Memory B cell (primary cell): ENCODE results near the gene ZNF451.
A peak's percentile ranks its signal among the peaks of the same experiment; 100 is the strongest.
"Not testable (repeated sequence)": the region's sequence is repeated elsewhere in the genome, so short reads cannot be mapped to it uniquely, and the experiment has no call there.

Source experiments
- ATAC-seq: fragments of 150-1000 bp; cut with Tn5 transposase; 2 replicates; pipeline ENCODE4 v1.10.0; 2021; ENCODE audit warnings: low read depth, mild to moderate bottlenecking, moderate library complexity
- DNase-seq, 2 donors: peaks; one replicate each; pipeline ENCODE4 v3.0.0; 2022; ENCODE audit warnings: low spot score in 2 of 2
- H3K27ac Mint-ChIP-seq: one replicate; pipeline ENCODE4 v1.8.0; 2022; ENCODE audit warnings: mild to moderate bottlenecking, moderate library complexity, mixed read lengths
- H3K27me3 Mint-ChIP-seq: one replicate; pipeline ENCODE4 v1.8.0; 2022; ENCODE audit warnings: mixed read lengths
- H3K36me3 Mint-ChIP-seq: one replicate; pipeline ENCODE4 v1.8.0; 2022; ENCODE audit warnings: mild to moderate bottlenecking, mixed read lengths
- H3K4me1 Mint-ChIP-seq: one replicate; pipeline ENCODE4 v1.8.0; 2022; ENCODE audit warnings: mixed read lengths
- H3K4me3 Mint-ChIP-seq: one replicate; pipeline ENCODE4 v1.8.0; 2022; ENCODE audit warnings: mild to moderate bottlenecking, moderate library complexity, mixed read lengths
- H3K9me3 Mint-ChIP-seq: one replicate; pipeline ENCODE4 v1.8.0; 2022; ENCODE audit warnings: mixed read lengths

Gene ZNF451

GRCh38 chr6:57075092-57075491, 14.9 kb upstream of the ZNF451 start:
- Mint-ChIP-seq H3K9me3 (no peaks in the 10 kb centered on the region), H3K27ac (no peak overlapping the region), H3K4me3 (no peak overlapping the region), H3K4me1 (no peaks in the 10 kb centered on the region), H3K27me3 (no peaks in the 10 kb centered on the region), H3K36me3 (peaks cover 6% of the 10 kb centered on the region)
- DNase-seq = no peak
- ATAC-seq = no peak

- H3K4me1 Mint-ChIP-seq = no peaks in the 10 kb centered on the region
- no peak for ATAC-seq
- no peak for DNase-seq
- no peaks in the 10 kb centered on the region for H3K27me3 Mint-ChIP-seq
- H3K36me3 Mint-ChIP-seq = peaks cover 10% of the 10 kb centered on the region
- no peak overlapping the region for H3K4me3 Mint-ChIP-seq
- no peak overlapping the region for H3K27ac Mint-ChIP-seq
- H3K9me3 Mint-ChIP-seq = no peaks in the 10 kb centered on the region
Measured at GRCh38 chr6:57078531-57079207, 11.3 kb upstream of the ZNF451 start.

- Mint-ChIP-seq H3K27ac (no peak overlapping the region), H3K4me3 (no peak overlapping the region), H3K36me3 (peaks cover 4% of the 10 kb centered on the region), H3K4me1 (peaks cover 3% of the 10 kb centered on the region), H3K9me3 (no peaks in the 10 kb centered on the region), H3K27me3 (no peaks in the 10 kb centered on the region)
- no peak for DNase-seq
- no peak for ATAC-seq
Measured at GRCh38 chr6:57085471-57085870, 4.5 kb upstream of the ZNF451 start.

DNA sequence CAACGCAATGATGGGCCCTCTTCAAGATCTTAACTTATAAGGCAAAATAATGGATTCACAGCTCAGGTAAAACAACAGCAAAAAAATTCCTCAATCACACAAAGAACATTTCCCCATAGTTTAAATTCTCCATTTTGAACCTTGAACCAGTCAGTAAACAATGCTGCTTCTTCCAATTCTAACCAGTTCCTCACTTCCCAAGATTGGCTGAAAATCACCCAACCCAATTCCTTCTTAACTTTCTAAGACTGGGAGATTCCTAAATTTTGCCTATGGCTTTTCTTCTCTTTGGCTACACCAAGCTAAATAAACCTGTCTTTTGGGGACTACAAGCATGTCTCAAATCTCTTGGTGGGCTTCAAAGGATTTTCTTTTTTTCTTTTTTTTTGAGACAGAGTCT, 3.1 kb upstream of the ZNF451 start:
- no peak for ATAC-seq
- no peaks in the 10 kb centered on the region for H3K9me3 Mint-ChIP-seq
- no peaks in the 10 kb centered on the region for H3K27me3 Mint-ChIP-seq
- H3K36me3 Mint-ChIP-seq = peaks cover 5% of the 10 kb centered on the region
- no peak overlapping the region for H3K4me3 Mint-ChIP-seq
- peaks cover 9% of the 10 kb centered on the region for H3K4me1 Mint-ChIP-seq
- no peak overlapping the region for H3K27ac Mint-ChIP-seq
- DNase-seq = no peak

- Mint-ChIP-seq H3K27me3 (no peaks in the 10 kb centered on the region), H3K36me3 (peaks cover 5% of the 10 kb centered on the region), H3K4me1 (peaks cover 14% of the 10 kb centered on the region), H3K9me3 (no peaks in the 10 kb centered on the region), H3K4me3 (no peak overlapping the region), H3K27ac (no peak overlapping the region)
- no peak for ATAC-seq
- no peak for DNase-seq
Measured at GRCh38 chr6:57087916-57088315, 2.1 kb upstream of the ZNF451 start.

GRCh38 chr6:57089265-57089664, 723 bp upstream of the ZNF451 start:
- no peak for ATAC-seq
- Mint-ChIP-seq H3K9me3 (no peaks in the 10 kb centered on the region), H3K27ac (peak overlapping the region; percentile 92), H3K27me3 (no peaks in the 10 kb centered on the region), H3K4me3 (peak overlapping the region; percentile 80), H3K4me1 (peaks cover 20% of the 10 kb centered on the region), H3K36me3 (peaks cover 6% of the 10 kb centered on the region)
- DNase-seq = no peak

GRCh38 chr6:57090458-57091067, 575 bp downstream of the ZNF451 start:
- Mint-ChIP-seq H3K27ac (peak overlapping the region; percentile 92), H3K4me1 (peaks cover 20% of the 10 kb centered on the region)
- not testable (repeated sequence) for H3K9me3 Mint-ChIP-seq, H3K4me3 Mint-ChIP-seq, DNase-seq, H3K36me3 Mint-ChIP-seq, H3K27me3 Mint-ChIP-seq
- ATAC-seq = peak; percentile 18

DNA sequence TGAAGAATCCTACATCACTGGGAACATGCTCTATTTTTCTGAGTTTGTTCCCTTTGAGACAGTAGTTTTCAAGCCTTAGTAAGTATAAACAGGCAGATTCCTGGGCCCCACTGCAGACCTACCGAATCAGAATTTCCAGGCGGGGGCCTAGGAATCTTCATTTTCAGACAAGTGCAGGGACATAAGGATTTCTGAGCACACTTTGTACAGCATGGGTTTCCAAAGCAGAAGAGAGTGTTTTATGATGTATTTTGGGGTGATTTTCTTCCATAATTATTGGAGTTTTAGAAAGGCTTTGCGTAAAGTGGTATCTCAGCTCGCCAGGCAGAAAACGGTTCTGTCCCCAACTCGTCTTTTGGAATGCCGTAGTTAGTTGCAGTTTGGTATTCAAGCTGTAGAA, 1.4 kb downstream of the ZNF451 start:
- DNase-seq, H3K27me3 Mint-ChIP-seq, ATAC-seq, H3K9me3 Mint-ChIP-seq, H3K36me3 Mint-ChIP-seq: not testable (repeated sequence)
- Mint-ChIP-seq H3K4me3 (peak overlapping the region; percentile 12), H3K4me1 (peaks cover 20% of the 10 kb centered on the region), H3K27ac (peak overlapping the region; percentile 58)

- peaks cover 27% of the 10 kb centered on the region for H3K4me1 Mint-ChIP-seq
- no peaks in the 10 kb centered on the region for H3K27me3 Mint-ChIP-seq
- H3K27ac Mint-ChIP-seq = no peak overlapping the region
- ATAC-seq (no peak), DNase-seq (no peak)
- peaks cover 20% of the 10 kb centered on the region for H3K36me3 Mint-ChIP-seq
- no peak overlapping the region for H3K4me3 Mint-ChIP-seq
- no peaks in the 10 kb centered on the region for H3K9me3 Mint-ChIP-seq
Measured at GRCh38 chr6:57094689-57095088, 4.7 kb downstream of the ZNF451 start.

GRCh38 chr6:57097596-57097995, 7.6 kb downstream of the ZNF451 start:
- H3K27me3 Mint-ChIP-seq = no peaks in the 10 kb centered on the region
- DNase-seq (no peak), ATAC-seq (no peak)
- H3K27ac Mint-ChIP-seq = no peak overlapping the region
- peaks cover 37% of the 10 kb centered on the region for H3K36me3 Mint-ChIP-seq
- no peaks in the 10 kb centered on the region for H3K9me3 Mint-ChIP-seq
- peaks cover 14% of the 10 kb centered on the region for H3K4me1 Mint-ChIP-seq
- no peak overlapping the region for H3K4me3 Mint-ChIP-seq

GRCh38 chr6:57102976-57103375, 13.0 kb downstream of the ZNF451 start:
- DNase-seq (no peak), ATAC-seq (no peak)
- no peak overlapping the region for H3K4me3 Mint-ChIP-seq
- peaks cover 44% of the 10 kb centered on the region for H3K36me3 Mint-ChIP-seq
- H3K27me3 Mint-ChIP-seq = no peaks in the 10 kb centered on the region
- H3K27ac Mint-ChIP-seq = no peak overlapping the region
- H3K9me3 Mint-ChIP-seq = no peaks in the 10 kb centered on the region
- H3K4me1 Mint-ChIP-seq = peaks cover 17% of the 10 kb centered on the region

DNA sequence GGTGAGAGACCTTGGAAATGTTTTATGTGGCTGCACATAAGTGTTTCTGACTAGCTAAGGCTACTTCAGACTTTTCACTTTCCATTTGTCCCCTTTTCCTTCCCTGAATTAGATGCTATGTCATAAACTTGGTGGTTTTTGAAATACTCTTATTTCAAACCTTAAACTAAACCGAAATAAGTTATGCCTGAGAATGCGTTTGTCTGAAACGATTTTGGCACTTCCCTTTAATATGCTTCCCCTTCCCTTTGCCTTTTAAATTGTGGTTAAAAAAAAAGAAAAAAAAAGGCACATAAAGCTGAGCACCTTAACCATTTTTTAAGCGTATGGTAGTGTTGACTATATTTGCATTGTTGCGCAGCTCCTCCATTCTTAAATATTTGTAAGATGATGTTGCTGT, 14.3 kb downstream of the ZNF451 start:
- H3K9me3 Mint-ChIP-seq = no peaks in the 10 kb centered on the region
- peaks cover 20% of the 10 kb centered on the region for H3K4me1 Mint-ChIP-seq
- DNase-seq = no peak
- no peaks in the 10 kb centered on the region for H3K27me3 Mint-ChIP-seq
- no peak overlapping the region for H3K4me3 Mint-ChIP-seq
- H3K36me3 Mint-ChIP-seq = peaks cover 39% of the 10 kb centered on the region
- peak overlapping the region; percentile 14 for H3K27ac Mint-ChIP-seq
- no peak for ATAC-seq

- Mint-ChIP-seq H3K36me3 (peaks cover 21% of the 10 kb centered on the region), H3K4me1 (peaks cover 23% of the 10 kb centered on the region), H3K27ac (no peak overlapping the region), H3K27me3 (no peaks in the 10 kb centered on the region), H3K4me3 (no peak overlapping the region), H3K9me3 (no peaks in the 10 kb centered on the region)
- no peak for DNase-seq
- no peak for ATAC-seq
Measured at GRCh38 chr6:57106990-57107389, 17.0 kb downstream of the ZNF451 start.

DNA sequence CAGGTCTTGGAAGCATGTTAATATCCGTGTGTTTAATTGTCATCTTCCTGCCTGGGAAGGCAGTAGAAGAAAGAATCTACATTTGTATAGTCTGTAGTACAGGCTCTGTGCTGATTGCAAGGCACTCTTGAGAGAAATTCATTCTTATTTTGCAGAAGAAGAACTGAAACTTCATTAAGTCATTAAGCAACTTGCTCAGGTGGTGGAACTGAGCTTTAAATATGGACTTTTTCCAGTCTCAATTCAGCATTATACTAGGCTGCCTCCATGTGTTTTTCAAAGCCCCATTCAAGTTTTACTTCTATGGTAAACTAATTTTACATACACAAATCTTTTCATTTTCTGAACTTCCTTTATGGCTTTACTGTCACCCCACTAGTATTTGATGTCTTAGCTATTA, 18.7 kb downstream of the ZNF451 start:
- peak; percentile 87 for ATAC-seq
- H3K4me1 Mint-ChIP-seq = peaks cover 24% of the 10 kb centered on the region
- peak overlapping the region; percentile 43 for H3K27ac Mint-ChIP-seq
- H3K36me3 Mint-ChIP-seq = peaks cover 14% of the 10 kb centered on the region
- H3K9me3 Mint-ChIP-seq = no peaks in the 10 kb centered on the region
- DNase-seq = peak in 1 of 2 donors; percentile 1
- no peak overlapping the region for H3K4me3 Mint-ChIP-seq
- no peaks in the 10 kb centered on the region for H3K27me3 Mint-ChIP-seq

- Mint-ChIP-seq H3K9me3 (no peaks in the 10 kb centered on the region), H3K27ac (no peak overlapping the region), H3K36me3 (peaks cover 13% of the 10 kb centered on the region), H3K27me3 (no peaks in the 10 kb centered on the region), H3K4me1 (peaks cover 16% of the 10 kb centered on the region), H3K4me3 (no peak overlapping the region)
- ATAC-seq (no peak), DNase-seq (no peak)
Measured at GRCh38 chr6:57109880-57110279, 19.9 kb downstream of the ZNF451 start.
